H1 (cell line): ENCODE data around the gene TMEM44. TPM values are rescaled to one million over a fixed set of nuclear protein-coding genes. Genes with fewer than 3 reads are reported as not detected.
A peak's percentile ranks its signal among the peaks of the same experiment; 100 is the strongest.

Experiments
- CTCF ChIA-PET: fragments of 300-600 bp; sonication (Branson Sonifier 250); formaldehyde crosslinking; loops from one replicate; lab custom pipeline; 2021; ENCODE audit not compliant: partially characterized antibody; lab: Charles Lee
- POLR2A ChIA-PET: fragments of 300-600 bp; sonication (Branson Sonifier 250); formaldehyde crosslinking; loops from one replicate; lab custom pipeline; 2021; ENCODE audit warnings: inconsistent platforms; ENCODE audit not compliant: partially characterized antibody; lab: Charles Lee
- DNase-seq, 2 experiments: peaks; one replicate each; pipeline versions ENCODE4 v3.0.0 to v3.0.0-alpha.2; 2010 to 2022; ENCODE audit warnings: low spot score in 2 of 2, low read depth in 1 of 2, mixed read lengths in 1 of 2
- FAIRE-seq: peaks from 2 replicates; lab custom pipeline; 2011; peaks lifted over from hg19 to GRCh38; lab: Jason Lieb, UNC
- H2AFZ ChIP-seq: 2 replicates; pipeline ENCODE4 v1.8.1; 2012; ENCODE audit warnings: low read length, inconsistent platforms
- H2AK5ac ChIP-seq: 2 replicates; pipeline ENCODE4 v1.6.1; 2013; ENCODE audit warnings: low read depth, low read length
- H2BK120ac ChIP-seq: replicated peaks from 2 replicates; pipeline ENCODE3; 2013; ENCODE audit warnings: low read depth, low read length, inconsistent platforms
- H2BK12ac ChIP-seq: 2 replicates; pipeline ENCODE4 v1.6.1; 2013; ENCODE audit warnings: low read depth, low read length
- H2BK15ac ChIP-seq: 2 replicates; pipeline ENCODE4 v1.6.1; 2013; ENCODE audit warnings: low read length
- H2BK20ac ChIP-seq: 2 replicates; pipeline ENCODE4 v1.6.1; 2013; ENCODE audit warnings: low read length
- H2BK5ac ChIP-seq: 2 replicates; pipeline ENCODE4 v1.6.1; 2013; ENCODE audit warnings: low read depth, low read length
- H3K14ac ChIP-seq: 2 replicates; pipeline ENCODE4 v1.6.1; 2013; ENCODE audit warnings: inconsistent platforms; ENCODE audit not compliant: insufficient read length
- H3K18ac ChIP-seq: 2 replicates; pipeline ENCODE4 v1.6.1; 2013; ENCODE audit warnings: low read length; ENCODE audit errors: extremely low read depth
- H3K23ac ChIP-seq: 2 replicates; pipeline ENCODE4 v1.6.1; 2013; ENCODE audit warnings: inconsistent platforms; ENCODE audit not compliant: insufficient read length
- H3K23me2 ChIP-seq: 2 replicates; pipeline ENCODE4 v1.6.1; 2013; ENCODE audit warnings: low read depth, low read length
- H3K27ac ChIP-seq: 2 replicates; pipeline ENCODE4 v1.6.1; 2011; ENCODE audit warnings: low read depth, low read length, inconsistent platforms
- H3K27me3 ChIP-seq, 4 experiments: replicated peaks in 1 of 4; 1 replicate in 1 of 4; 2 replicates in 3 of 4; pipeline versions ENCODE4 v1.6.1 to v1.8.1; 2011 to 2013; ENCODE audit warnings: low read length in 3 of 4, mild to moderate bottlenecking in 3 of 4, inconsistent platforms in 2 of 4, mixed read lengths in 2 of 4, moderate library complexity in 1 of 4; ENCODE audit not compliant: control insufficient read depth in 3 of 4, insufficient read depth in 3 of 4; ENCODE audit errors: extremely low read depth in 1 of 4
- H3K36me3 ChIP-seq, 4 experiments: 2 replicates each; pipeline versions ENCODE4 v1.6.1 to v1.8.1; 2011 to 2013; ENCODE audit warnings: mild to moderate bottlenecking in 4 of 4, low read length in 3 of 4, moderate library complexity in 2 of 4, control low read depth in 1 of 4, inconsistent platforms in 1 of 4; ENCODE audit not compliant: insufficient read depth in 4 of 4, control insufficient read depth in 2 of 4
- H3K4ac ChIP-seq: replicated peaks from 2 replicates; pipeline ENCODE3; 2013; ENCODE audit warnings: low read length, low read depth, mixed read lengths, inconsistent platforms; ENCODE audit not compliant: insufficient read length
- H3K4me1 ChIP-seq, 4 experiments: replicated peaks in 1 of 4; 1 replicate in 1 of 4; 2 replicates in 3 of 4; pipeline versions ENCODE4 v1.6.1 to v1.8.1; 2011 to 2013; ENCODE audit warnings: low read length in 3 of 4, inconsistent platforms in 2 of 4, mixed read lengths in 1 of 4; ENCODE audit not compliant: insufficient read depth in 4 of 4, control insufficient read depth in 3 of 4
- H3K4me2 ChIP-seq, 2 experiments: 2 replicates each; pipeline versions ENCODE4 v1.6.1 to v1.8.1; 2011 to 2013; ENCODE audit warnings: low read depth in 2 of 2, low read length in 2 of 2, control low read depth in 1 of 2, inconsistent platforms in 1 of 2, mild to moderate bottlenecking in 1 of 2; ENCODE audit not compliant: insufficient read depth in 1 of 2
- H3K4me3 ChIP-seq, 4 experiments: fragments of 200-600, 300-600 bp in 1 of 4; sonication (generic), shearing (Covaris generic), sonication (Bioruptor Twin) in 1 of 4; 2 replicates each; pipeline versions ENCODE4 v1.5.1 to v1.8.1; 2011 to 2016; ENCODE audit warnings: low read length in 4 of 4, low read depth in 3 of 4, control low read depth in 2 of 4, inconsistent platforms in 2 of 4, mild to moderate bottlenecking in 2 of 4, mixed read lengths in 1 of 4, moderate library complexity in 1 of 4; ENCODE audit not compliant: insufficient read depth in 2 of 4; ENCODE audit errors: extremely low read depth in 1 of 4
- H3K56ac ChIP-seq: replicated peaks from 2 replicates; pipeline ENCODE3; 2013; ENCODE audit warnings: low read depth, mild to moderate bottlenecking, mixed read lengths, low read length, inconsistent platforms; ENCODE audit not compliant: insufficient read length
- H3K79me1 ChIP-seq: 2 replicates; pipeline ENCODE4 v1.6.1; 2013; ENCODE audit warnings: low read depth, low read length, control low read depth
- H3K79me2 ChIP-seq, 2 experiments: 2 replicates each; pipeline versions ENCODE4 v1.6.1 to v1.8.1; 2012 to 2013; ENCODE audit warnings: low read length in 2 of 2, mild to moderate bottlenecking in 2 of 2, inconsistent platforms in 1 of 2; ENCODE audit not compliant: insufficient read depth in 2 of 2, control insufficient read depth in 1 of 2
- H3K9ac ChIP-seq, 4 experiments: replicated peaks in 1 of 4; 1 replicate in 1 of 4; 2 replicates in 3 of 4; pipeline versions ENCODE4 v1.6.1 to v1.8.1; 2011 to 2013; ENCODE audit warnings: low read depth in 3 of 4, low read length in 3 of 4, control low read depth in 2 of 4, mild to moderate bottlenecking in 2 of 4, moderate library complexity in 2 of 4, inconsistent platforms in 1 of 4; ENCODE audit errors: extremely low read depth in 1 of 4
- H3K9me3 ChIP-seq, 2 experiments: 2 replicates each; pipeline versions ENCODE4 v1.6.1 to v1.8.1; 2012 to 2013; ENCODE audit warnings: mild to moderate bottlenecking in 2 of 2, moderate library complexity in 2 of 2, control low read depth in 1 of 2, inconsistent platforms in 1 of 2, low read depth in 1 of 2, low read length in 1 of 2, mixed read lengths in 1 of 2; ENCODE audit not compliant: insufficient read depth in 2 of 2
- H4K20me1 ChIP-seq, 2 experiments: replicated peaks in 1 of 2; 2 replicates each; pipeline versions ENCODE3 to v1.8.1; 2011 to 2013; ENCODE audit warnings: inconsistent platforms in 2 of 2, low read length in 2 of 2, mild to moderate bottlenecking in 1 of 2; ENCODE audit not compliant: insufficient read depth in 2 of 2, control insufficient read depth in 1 of 2
- H4K5ac ChIP-seq: 2 replicates; pipeline ENCODE4 v1.6.1; 2013; ENCODE audit warnings: low read length, low read depth, mixed read lengths, inconsistent platforms; ENCODE audit not compliant: insufficient read length
- H4K8ac ChIP-seq: 2 replicates; pipeline ENCODE4 v1.8.0; 2013; ENCODE audit warnings: mild to moderate bottlenecking, moderate library complexity, low read length, inconsistent platforms; ENCODE audit not compliant: insufficient read depth; ENCODE audit errors: extremely low read depth
- H4K91ac ChIP-seq: replicated peaks from 2 replicates; pipeline ENCODE3; 2013; ENCODE audit warnings: low read length, mixed read lengths, inconsistent platforms; ENCODE audit not compliant: insufficient read length
- JUN ChIP-seq: IDR thresholded peaks from 2 replicates; pipeline ENCODE4 v1.6.1; 2011; ENCODE audit warnings: low read depth, mild to moderate bottlenecking, improper control_type of control experiment, low read length
- SIX5 ChIP-seq: IDR thresholded peaks from 2 replicates; pipeline ENCODE4 v1.6.1; 2011; ENCODE audit warnings: mild to moderate bottlenecking, low read depth, low read length
- whole genome bisulfite sequencing, 2 experiments: shearing (Covaris generic) in 1 of 2; methylation state at CpG; one replicate each; pipeline versions ENCODE4 v1.1.6 to v1.1.7; 2013 to 2015; ENCODE audit warnings: low lambda C conversion rate in 2 of 2, mixed read lengths in 2 of 2, inconsistent platforms in 1 of 2, low coverage in 1 of 2, missing lambda C conversion rate in 1 of 2; ENCODE audit not compliant: insufficient replicate concordance in 2 of 2, insufficient coverage in 1 of 2, insufficient read length in 1 of 2; ENCODE audit errors: extremely low coverage in 1 of 2, missing lambda C conversion rate in 1 of 2; 5-methylcytosine and 5-hydroxymethylcytosine counted together
- polyA plus RNA-seq, 7 experiments: library from polyadenylated mRNA; depleted of rRNA in 3 of 7; stranded (reverse) in 5 of 7; unstranded in 2 of 7; fragments of >200 nt in 5 of 7; fragments of 200-250 nt in 2 of 7; gene quantifications; 1 replicate in 5 of 7; 2 replicates in 1 of 7; 4 replicates in 1 of 7; pipeline versions ENCODE4 v1.2.1 to v1.2.3, GENCODE V29; 2011 to 2013; ENCODE audit warnings: missing spikeins in 2 of 7, mixed read lengths in 2 of 7
- total RNA-seq: library from RNA; stranded (reverse); fragmentation: NEBNext Ultra II Directional; extraction: Animal tissue kit (Norgen Biotek cat#: 25700); gene quantifications from 2 replicates; pipeline ENCODE4 v1.2.1, GENCODE V29; 2021

Gene TMEM44
- total and polyA plus RNA-seq, 2 of the 8 experiments (the other 6 are each of a cell fraction or from before 2014, with no cell fraction given), result 14.0 to 16.7 TPM

DNA sequence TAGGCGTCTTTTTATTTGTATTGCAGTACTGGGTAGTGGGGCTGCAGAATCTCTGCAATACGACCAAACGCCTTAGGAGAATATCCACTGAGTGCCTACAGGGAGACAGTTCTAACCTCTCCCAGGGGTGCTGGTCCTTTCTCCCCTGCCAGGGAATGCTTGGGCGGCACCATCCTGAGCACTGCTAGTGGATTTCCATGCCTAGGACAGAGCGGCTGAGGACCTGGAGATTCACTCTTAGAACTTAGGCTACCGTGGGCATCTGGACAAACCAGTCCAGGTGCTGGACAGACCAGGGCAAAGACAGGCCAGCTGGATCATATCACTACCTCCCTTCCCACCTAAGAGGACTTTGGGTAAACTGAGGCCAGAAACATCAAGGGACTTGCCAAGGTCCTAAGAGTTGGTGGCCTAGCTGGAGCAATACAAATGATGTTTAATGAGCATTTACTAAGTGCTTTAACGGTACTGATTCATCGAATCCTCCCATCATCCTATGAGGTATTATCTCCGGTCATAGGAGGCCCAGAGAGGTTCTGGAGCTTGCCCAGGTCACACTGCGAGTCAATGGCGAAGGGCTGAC, 902 bp downstream of the TMEM44 start:
- CTCF ChIA-PET, result interaction anchor here (0.9 kb wide), 1 partner anchor 11 kb away, joined by 3 read pairs; no protein-coding TSS in a partner anchor
- 87% methylated on average over 11 of the region's 11 CpGs; no CpG with 5 or more reads in 1 of the 2 experiments for WGBS, 2 experiments
- no peak overlapping the region for H3K27ac ChIP-seq

More for the DNA sequence above, 902 bp downstream of the TMEM44 start:
- Histone ChIP-seq H2BK5ac (0 out of 2 replicates have a peak overlapping the region, but pooled peaks have one; percentile 35), H2BK120ac (no peak overlapping the region), H3K9me3 (peaks cover 12 to 21% of the 10 kb centered on the region in 2 experiments), H4K8ac (peak overlapping the region; percentile 62; the same call in 1 of the 2 replicates), H3K36me3 (peaks cover 0 to 19% (median 7%) of the 10 kb centered on the region in 4 experiments; a peak in 5 of 8 replicates), H3K9ac (0 out of 7 replicates have a peak overlapping the region, but pooled peaks of 1 of the 4 experiments have one; percentile 69), H3K79me2 (no peaks in the 10 kb centered on the region), H3K14ac (no peak overlapping the region), H3K4me3 (peak overlapping the region; percentile 47 to 93 (median 68)), H2AFZ (no peak overlapping the region), H3K56ac (no peak overlapping the region), H3K79me1 (no peaks in the 10 kb centered on the region), H3K4me1 (no peaks in the 10 kb centered on the region), H3K23ac (no peak overlapping the region), H4K5ac (no peak overlapping the region), H3K4me2 (peak overlapping the region; percentile 55 to 97), H3K18ac (no peak overlapping the region), H4K20me1 (peaks cover 0 to 2% of the 10 kb centered on the region in 2 experiments), H3K23me2 (peaks cover 8% of the 10 kb centered on the region), H2BK20ac (no peak overlapping the region), H2BK15ac (no peak overlapping the region), H2BK12ac (no peak overlapping the region), H3K4ac (no peak overlapping the region), H3K27me3 (no peaks in the 10 kb centered on the region), H4K91ac (no peak overlapping the region), H2AK5ac (peak overlapping the region; percentile 56; the same call in 1 of the 2 replicates)
- TF ChIP-seq JUN, result no peak
- no peak for TF ChIP-seq SIX5
- POLR2A ChIA-PET, result interaction anchor here (1.3 to 1.5 kb wide), 3 partner anchors 11 to 152 kb away, joined by 3 to 4 read pairs (median 3); no protein-coding TSS in a partner anchor
- DNase-seq (no peak), FAIRE-seq (no peak)
